ENCODE results near the gene CHAF1A. TPM values are rescaled to one million over a fixed set of nuclear protein-coding genes. Genes with fewer than 3 reads are reported as not detected.

CHAF1A gene
- total RNA-seq = 8.1 TPM

GRCh38 chr19:4402171-4403004, at the start of gene CHAF1A:
Gene CHAF1A, plus strand, starts transcription at chr19:4402640. Its CDS starts 123 bp downstream, at chr19:4402763.

GRCh38 chr19:4400135-4400936, 2.1 kb upstream of the CHAF1A start, which contains the start of gene SH3GL1:
Gene SH3GL1, minus strand, starts transcription at chr19:4400547. Its CDS starts 179 bp downstream, at chr19:4400368.

DNA sequence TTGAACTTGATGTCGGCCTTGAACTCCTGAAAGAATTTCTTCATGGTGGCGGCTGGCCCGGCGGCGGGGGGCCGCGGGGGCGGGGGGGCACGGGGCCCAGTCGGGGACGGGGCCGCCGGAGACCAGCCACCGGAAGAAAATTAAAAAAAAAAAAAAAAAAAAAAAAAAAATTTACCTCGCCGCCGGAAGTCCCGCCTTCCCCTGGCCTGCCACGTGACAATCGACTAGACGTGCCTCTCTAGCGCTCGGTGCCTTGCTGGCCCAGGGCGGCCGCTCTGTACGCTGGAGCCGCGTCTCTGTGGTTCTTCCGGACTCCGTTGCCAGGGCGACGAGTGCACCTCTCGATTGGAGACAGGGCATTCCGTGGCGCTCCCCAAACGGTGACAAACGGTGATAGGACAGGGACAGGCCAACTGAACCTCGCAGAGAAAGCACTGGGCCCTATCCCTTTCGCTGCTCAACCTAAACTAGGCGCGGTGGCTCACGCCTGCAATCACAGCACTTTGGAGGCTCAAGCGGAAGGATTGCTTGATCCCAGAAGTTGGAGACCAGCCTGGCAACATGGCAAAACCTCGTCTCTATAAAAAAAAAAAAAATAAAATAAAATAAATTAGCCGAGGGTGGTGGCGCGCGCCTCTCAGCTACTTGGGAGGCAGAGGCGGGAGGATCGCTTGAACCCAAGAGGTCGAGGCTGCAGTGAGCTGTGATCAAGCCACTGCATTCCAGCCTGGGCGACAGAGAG, 55.4 kb downstream of the CHAF1A start, which contains the start of gene UBXN6:
Gene UBXN6 (minus strand): TSS at position 141 of the 742 bp plus-strand sequence. CDS start 97 bp downstream, at position 44.

DNA sequence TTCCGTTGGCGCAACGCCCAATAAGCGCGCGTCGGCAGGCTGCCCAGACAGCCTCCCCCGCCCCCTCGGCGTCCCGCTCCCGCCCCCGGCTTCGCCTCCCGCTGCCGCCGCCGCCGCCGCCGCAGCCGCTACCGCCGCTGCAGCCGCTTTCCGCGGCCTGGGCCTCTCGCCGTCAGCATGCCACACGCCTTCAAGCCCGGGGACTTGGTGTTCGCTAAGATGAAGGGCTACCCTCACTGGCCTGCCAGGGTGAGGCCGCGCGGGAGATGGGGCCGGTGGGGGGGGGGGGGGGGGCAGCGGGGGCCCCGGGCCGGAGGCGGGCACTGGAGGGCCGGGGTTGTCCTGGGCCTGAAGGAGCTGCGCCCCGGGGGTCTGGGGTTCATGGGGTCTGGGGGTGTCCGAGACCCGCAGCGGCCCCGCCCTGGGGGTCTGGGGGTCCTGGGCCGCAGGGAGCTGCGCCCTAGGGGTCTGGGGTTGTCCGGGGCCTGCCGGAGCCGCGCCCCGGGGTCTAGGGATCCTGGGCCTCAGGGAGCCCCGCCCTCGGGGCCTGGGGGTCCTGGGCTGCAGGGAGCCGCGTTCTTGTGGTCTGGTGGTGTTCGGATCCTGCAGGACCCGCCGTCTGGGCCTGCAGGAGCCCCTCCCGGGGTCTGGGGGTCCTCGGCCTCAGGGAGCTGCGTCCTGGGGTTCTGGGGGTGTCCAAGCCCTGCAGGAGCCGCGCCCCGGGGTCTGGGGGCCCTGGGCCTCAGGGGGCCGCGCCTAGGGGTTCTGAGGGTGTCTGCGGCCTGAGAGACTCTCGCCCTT, 69.9 kb downstream of the CHAF1A start, which contains the start of gene HDGFL2:
Gene HDGFL2 (plus strand): TSS at position 124 of the 801 bp plus-strand sequence. CDS start 54 bp downstream, at position 178.

Small RNAs within 50 kb of the gene (small RNA-seq; reads per million reads assigned to genes)
- gene MIR4746 = not detected

Other genes starting within 250 kb of the CHAF1A start
- gene CREB3L3, start 249.0 kb upstream of the CHAF1A start, total RNA-seq = 0.69 TPM
- gene SIRT6, start 220.1 kb upstream of the CHAF1A start, total RNA-seq = 11.5 TPM
- gene ANKRD24, start 220.0 kb upstream of the CHAF1A start, total RNA-seq = 6.5 TPM
- 0.23 TPM for gene EBI3, start 173.1 kb upstream of the CHAF1A start, total RNA-seq
- 14.8 TPM for gene YJU2, start 155.6 kb upstream of the CHAF1A start, total RNA-seq
- 10.1 TPM for gene SHD, start 123.4 kb upstream of the CHAF1A start, total RNA-seq
- 1.4 TPM for gene TMIGD2, start 100.3 kb upstream of the CHAF1A start, total RNA-seq
- 51.4 TPM for gene FSD1, start 98.0 kb upstream of the CHAF1A start, total RNA-seq
- gene STAP2, start 63.8 kb upstream of the CHAF1A start, total RNA-seq = 0.69 TPM
- gene MPND, start 59.1 kb upstream of the CHAF1A start, total RNA-seq = 19.6 TPM
- gene SH3GL1, start 2.1 kb upstream of the CHAF1A start, total RNA-seq = 20.1 TPM
- 75.0 TPM for gene UBXN6, start 55.2 kb downstream of the CHAF1A start, total RNA-seq
- gene HDGFL2, start 69.7 kb downstream of the CHAF1A start, total RNA-seq = 39.4 TPM
- gene PLIN4, start 115.8 kb downstream of the CHAF1A start, total RNA-seq = 0.23 TPM
- 4.6 TPM for gene PLIN5, start 132.6 kb downstream of the CHAF1A start, total RNA-seq
- 0.23 TPM for gene LRG1, start 137.4 kb downstream of the CHAF1A start, total RNA-seq
- 49.1 TPM for gene SEMA6B, start 157.0 kb downstream of the CHAF1A start, total RNA-seq
- gene TNFAIP8L1, start 236.9 kb downstream of the CHAF1A start, total RNA-seq = 7.6 TPM

Data from diencephalon (tissue), 1 donor.